H1 (cell line): ENCODE data around the gene RAP1GDS1. TPM values are rescaled to one million over a fixed set of nuclear protein-coding genes. Genes with fewer than 3 reads are reported as not detected.

Source experiments
- CTCF ChIA-PET: fragments of 300-600 bp; sonication (Branson Sonifier 250); formaldehyde crosslinking; loops from one replicate; lab custom pipeline; 2021; ENCODE audit not compliant: partially characterized antibody; lab: Charles Lee
- POLR2A ChIA-PET: fragments of 300-600 bp; sonication (Branson Sonifier 250); formaldehyde crosslinking; loops from one replicate; lab custom pipeline; 2021; ENCODE audit warnings: inconsistent platforms; ENCODE audit not compliant: partially characterized antibody; lab: Charles Lee
- DNase-seq, 2 experiments: peaks; one replicate each; pipeline versions ENCODE4 v3.0.0 to v3.0.0-alpha.2; 2010 to 2022; ENCODE audit warnings: low spot score in 2 of 2, low read depth in 1 of 2, mixed read lengths in 1 of 2
- FAIRE-seq: peaks from 2 replicates; lab custom pipeline; 2011; peaks lifted over from hg19 to GRCh38; lab: Jason Lieb, UNC
- H2AFZ ChIP-seq: 2 replicates; pipeline ENCODE4 v1.8.1; 2012; ENCODE audit warnings: low read length, inconsistent platforms
- H2AK5ac ChIP-seq: 2 replicates; pipeline ENCODE4 v1.6.1; 2013; ENCODE audit warnings: low read depth, low read length
- H2BK120ac ChIP-seq: replicated peaks from 2 replicates; pipeline ENCODE3; 2013; ENCODE audit warnings: low read depth, low read length, inconsistent platforms
- H2BK12ac ChIP-seq: 2 replicates; pipeline ENCODE4 v1.6.1; 2013; ENCODE audit warnings: low read depth, low read length
- H2BK15ac ChIP-seq: 2 replicates; pipeline ENCODE4 v1.6.1; 2013; ENCODE audit warnings: low read length
- H2BK20ac ChIP-seq: 2 replicates; pipeline ENCODE4 v1.6.1; 2013; ENCODE audit warnings: low read length
- H2BK5ac ChIP-seq: 2 replicates; pipeline ENCODE4 v1.6.1; 2013; ENCODE audit warnings: low read depth, low read length
- H3K14ac ChIP-seq: 2 replicates; pipeline ENCODE4 v1.6.1; 2013; ENCODE audit warnings: inconsistent platforms; ENCODE audit not compliant: insufficient read length
- H3K18ac ChIP-seq: 2 replicates; pipeline ENCODE4 v1.6.1; 2013; ENCODE audit warnings: low read length; ENCODE audit errors: extremely low read depth
- H3K23ac ChIP-seq: 2 replicates; pipeline ENCODE4 v1.6.1; 2013; ENCODE audit warnings: inconsistent platforms; ENCODE audit not compliant: insufficient read length
- H3K23me2 ChIP-seq: 2 replicates; pipeline ENCODE4 v1.6.1; 2013; ENCODE audit warnings: low read depth, low read length
- H3K27ac ChIP-seq: 2 replicates; pipeline ENCODE4 v1.6.1; 2011; ENCODE audit warnings: low read depth, low read length, inconsistent platforms
- H3K27me3 ChIP-seq, 4 experiments: replicated peaks in 1 of 4; 1 replicate in 1 of 4; 2 replicates in 3 of 4; pipeline versions ENCODE4 v1.6.1 to v1.8.1; 2011 to 2013; ENCODE audit warnings: low read length in 3 of 4, mild to moderate bottlenecking in 3 of 4, inconsistent platforms in 2 of 4, mixed read lengths in 2 of 4, moderate library complexity in 1 of 4; ENCODE audit not compliant: control insufficient read depth in 3 of 4, insufficient read depth in 3 of 4; ENCODE audit errors: extremely low read depth in 1 of 4
- H3K36me3 ChIP-seq, 4 experiments: 2 replicates each; pipeline versions ENCODE4 v1.6.1 to v1.8.1; 2011 to 2013; ENCODE audit warnings: mild to moderate bottlenecking in 4 of 4, low read length in 3 of 4, moderate library complexity in 2 of 4, control low read depth in 1 of 4, inconsistent platforms in 1 of 4; ENCODE audit not compliant: insufficient read depth in 4 of 4, control insufficient read depth in 2 of 4
- H3K4ac ChIP-seq: replicated peaks from 2 replicates; pipeline ENCODE3; 2013; ENCODE audit warnings: low read length, low read depth, mixed read lengths, inconsistent platforms; ENCODE audit not compliant: insufficient read length
- H3K4me1 ChIP-seq, 4 experiments: replicated peaks in 1 of 4; 1 replicate in 1 of 4; 2 replicates in 3 of 4; pipeline versions ENCODE4 v1.6.1 to v1.8.1; 2011 to 2013; ENCODE audit warnings: low read length in 3 of 4, inconsistent platforms in 2 of 4, mixed read lengths in 1 of 4; ENCODE audit not compliant: insufficient read depth in 4 of 4, control insufficient read depth in 3 of 4
- H3K4me2 ChIP-seq, 2 experiments: 2 replicates each; pipeline versions ENCODE4 v1.6.1 to v1.8.1; 2011 to 2013; ENCODE audit warnings: low read depth in 2 of 2, low read length in 2 of 2, control low read depth in 1 of 2, inconsistent platforms in 1 of 2, mild to moderate bottlenecking in 1 of 2; ENCODE audit not compliant: insufficient read depth in 1 of 2
- H3K4me3 ChIP-seq, 4 experiments: fragments of 200-600, 300-600 bp in 1 of 4; sonication (generic), shearing (Covaris generic), sonication (Bioruptor Twin) in 1 of 4; 2 replicates each; pipeline versions ENCODE4 v1.5.1 to v1.8.1; 2011 to 2016; ENCODE audit warnings: low read length in 4 of 4, low read depth in 3 of 4, control low read depth in 2 of 4, inconsistent platforms in 2 of 4, mild to moderate bottlenecking in 2 of 4, mixed read lengths in 1 of 4, moderate library complexity in 1 of 4; ENCODE audit not compliant: insufficient read depth in 2 of 4; ENCODE audit errors: extremely low read depth in 1 of 4
- H3K56ac ChIP-seq: replicated peaks from 2 replicates; pipeline ENCODE3; 2013; ENCODE audit warnings: low read depth, mild to moderate bottlenecking, mixed read lengths, low read length, inconsistent platforms; ENCODE audit not compliant: insufficient read length
- H3K79me1 ChIP-seq: 2 replicates; pipeline ENCODE4 v1.6.1; 2013; ENCODE audit warnings: low read depth, low read length, control low read depth
- H3K79me2 ChIP-seq, 2 experiments: 2 replicates each; pipeline versions ENCODE4 v1.6.1 to v1.8.1; 2012 to 2013; ENCODE audit warnings: low read length in 2 of 2, mild to moderate bottlenecking in 2 of 2, inconsistent platforms in 1 of 2; ENCODE audit not compliant: insufficient read depth in 2 of 2, control insufficient read depth in 1 of 2
- H3K9ac ChIP-seq, 4 experiments: replicated peaks in 1 of 4; 1 replicate in 1 of 4; 2 replicates in 3 of 4; pipeline versions ENCODE4 v1.6.1 to v1.8.1; 2011 to 2013; ENCODE audit warnings: low read depth in 3 of 4, low read length in 3 of 4, control low read depth in 2 of 4, mild to moderate bottlenecking in 2 of 4, moderate library complexity in 2 of 4, inconsistent platforms in 1 of 4; ENCODE audit errors: extremely low read depth in 1 of 4
- H3K9me3 ChIP-seq, 2 experiments: 2 replicates each; pipeline versions ENCODE4 v1.6.1 to v1.8.1; 2012 to 2013; ENCODE audit warnings: mild to moderate bottlenecking in 2 of 2, moderate library complexity in 2 of 2, control low read depth in 1 of 2, inconsistent platforms in 1 of 2, low read depth in 1 of 2, low read length in 1 of 2, mixed read lengths in 1 of 2; ENCODE audit not compliant: insufficient read depth in 2 of 2
- H4K20me1 ChIP-seq, 2 experiments: replicated peaks in 1 of 2; 2 replicates each; pipeline versions ENCODE3 to v1.8.1; 2011 to 2013; ENCODE audit warnings: inconsistent platforms in 2 of 2, low read length in 2 of 2, mild to moderate bottlenecking in 1 of 2; ENCODE audit not compliant: insufficient read depth in 2 of 2, control insufficient read depth in 1 of 2
- H4K5ac ChIP-seq: 2 replicates; pipeline ENCODE4 v1.6.1; 2013; ENCODE audit warnings: low read length, low read depth, mixed read lengths, inconsistent platforms; ENCODE audit not compliant: insufficient read length
- H4K8ac ChIP-seq: 2 replicates; pipeline ENCODE4 v1.8.0; 2013; ENCODE audit warnings: mild to moderate bottlenecking, moderate library complexity, low read length, inconsistent platforms; ENCODE audit not compliant: insufficient read depth; ENCODE audit errors: extremely low read depth
- H4K91ac ChIP-seq: replicated peaks from 2 replicates; pipeline ENCODE3; 2013; ENCODE audit warnings: low read length, mixed read lengths, inconsistent platforms; ENCODE audit not compliant: insufficient read length
- CEBPB ChIP-seq: IDR thresholded peaks from 2 replicates; pipeline ENCODE4 v1.6.1; 2012; ENCODE audit warnings: low read depth, low read length
- SIN3A ChIP-seq, 2 experiments: IDR thresholded peaks in 1 of 2; conservative IDR thresholded peaks in 1 of 2; 2 replicates each; pipeline ENCODE4 v1.6.1; 2011 to 2012; ENCODE audit warnings: low read length in 2 of 2, improper control_type of control experiment in 1 of 2, low read depth in 1 of 2, mild to moderate bottlenecking in 1 of 2
- WGBS, 2 experiments: shearing (Covaris generic) in 1 of 2; methylation state at CpG; one replicate each; pipeline versions ENCODE4 v1.1.6 to v1.1.7; 2013 to 2015; ENCODE audit warnings: low lambda C conversion rate in 2 of 2, mixed read lengths in 2 of 2, inconsistent platforms in 1 of 2, low coverage in 1 of 2, missing lambda C conversion rate in 1 of 2; ENCODE audit not compliant: insufficient replicate concordance in 2 of 2, insufficient coverage in 1 of 2, insufficient read length in 1 of 2; ENCODE audit errors: extremely low coverage in 1 of 2, missing lambda C conversion rate in 1 of 2; 5-methylcytosine and 5-hydroxymethylcytosine counted together
- polyA plus RNA-seq, 7 experiments: library from polyadenylated mRNA; depleted of rRNA in 3 of 7; stranded (reverse) in 5 of 7; unstranded in 2 of 7; fragments of >200 nt in 5 of 7; fragments of 200-250 nt in 2 of 7; gene quantifications; 1 replicate in 5 of 7; 2 replicates in 1 of 7; 4 replicates in 1 of 7; pipeline versions ENCODE4 v1.2.1 to v1.2.3, GENCODE V29; 2011 to 2013; ENCODE audit warnings: missing spikeins in 2 of 7, mixed read lengths in 2 of 7
- total RNA-seq: library from RNA; stranded (reverse); fragmentation: NEBNext Ultra II Directional; extraction: Animal tissue kit (Norgen Biotek cat#: 25700); gene quantifications from 2 replicates; pipeline ENCODE4 v1.2.1, GENCODE V29; 2021

Gene RAP1GDS1
- total and polyA plus RNA-seq, 2 of the 8 experiments (the other 6 are each of a cell fraction or from before 2014, with no cell fraction given), result 12.8 to 31.9 TPM

- Histone ChIP-seq H3K14ac (no peak overlapping the region), H2BK12ac (no peak overlapping the region), H2AFZ (0 out of 2 replicates have a peak overlapping the region, but pooled peaks have one; percentile 64), H3K27ac (no peak overlapping the region), H3K4me3 (no peak overlapping the region), H3K79me2 (no peaks in the 10 kb centered on the region), H3K4me2 (no peak overlapping the region), H3K36me3 (no peaks in the 10 kb centered on the region), H4K8ac (no peak overlapping the region), H3K9ac (no peak overlapping the region), H3K23me2 (no peaks in the 10 kb centered on the region), H3K4me1 (no peaks in the 10 kb centered on the region), H4K20me1 (no peaks in the 10 kb centered on the region), H2BK20ac (no peak overlapping the region), H4K5ac (no peak overlapping the region), H3K18ac (no peak overlapping the region), H3K4ac (no peak overlapping the region), H3K79me1 (no peaks in the 10 kb centered on the region), H3K27me3 (no peaks in the 10 kb centered on the region), H3K23ac (no peak overlapping the region), H3K9me3 (no peaks in the 10 kb centered on the region), H3K56ac (no peak overlapping the region), H2AK5ac (no peak overlapping the region), H4K91ac (no peak overlapping the region), H2BK5ac (no peak overlapping the region), H2BK120ac (no peak overlapping the region), H2BK15ac (no peak overlapping the region)
- DNase-seq, result no peak
- ChIA-PET CTCF (no interaction called here), POLR2A (no interaction called here)
- no peak for FAIRE-seq
- no peak for TF ChIP-seq SIN3A (conservative IDR thresholded peaks at IDR 0.05 in 1 of 2, IDR thresholded peaks at IDR 0.05 in 1 of 2; ENCODE audit: low read depth in 1 of 2, low read length in 2 of 2)
- peak; percentile 60; the same call in 1 of the 2 replicates for TF ChIP-seq CEBPB
- WGBS, 2 experiments, result 94% methylated on average over 3 of the region's 3 CpGs; no CpG with 5 or more reads in 1 of the 2 experiments
Observed at GRCh38 chr4:98232202-98232601, 29.0 kb upstream of the RAP1GDS1 start.
